HCT116 (cell line): ENCODE data around the gene LRRC4C. TPM values are rescaled to one million over a fixed set of nuclear protein-coding genes. Genes with fewer than 3 reads are reported as not detected.

ENCODE experiments used
- ATAC-seq: fragments of 200-7000 bp; cut with Tn5 transposase; 2 replicates; pipeline ENCODE4 v1.9.1; 2020; ENCODE audit warnings: mild to moderate bottlenecking, moderate library complexity
- BruUV-seq: library from RNA; stranded (reverse); fragments of 400-500 nt; replicated peaks from 2 replicates; lab custom pipeline; 2021; lab: Mats Ljungman, UMichigan
- CTCF ChIA-PET: fragments of 300-600 bp; sonication (Branson Sonifier 250); formaldehyde crosslinking; loops from one replicate; lab custom pipeline; 2021; ENCODE audit warnings: antibody characterized with exemption; lab: Charles Lee
- POLR2A ChIA-PET: fragments of 300-600, 350-600 bp; sonication (Branson Sonifier 250); formaldehyde crosslinking; loops from one replicate; lab custom pipeline; 2021; ENCODE audit warnings: antibody characterized with exemption; lab: Charles Lee
- RAD21 ChIA-PET, 2 experiments: fragments of 300-600 bp; sonication (Branson Sonifier 250); formaldehyde crosslinking; loops; one replicate each; lab custom pipeline; 2023; ENCODE audit warnings: low total read pairs in 2 of 2; ENCODE audit not compliant: uncharacterized antibody in 2 of 2, unreplicated experiment in 2 of 2, low non-redundant PET in 1 of 2; lab: Charles Lee
- DNase-seq: peaks from one replicate; pipeline ENCODE4 v3.0.0-alpha.2; 2010; ENCODE audit warnings: low read depth, low spot score
- H2AFZ ChIP-seq: fragments of 200-600 bp; shearing (Covaris generic), sonication (generic); 2 replicates; pipeline ENCODE4 v1.6.1; 2017; ENCODE audit warnings: low read depth, mixed run types, mixed read lengths, antibody characterized with exemption, low read length; ENCODE audit not compliant: poor library complexity, severe bottlenecking
- H3K27ac ChIP-seq: 2 replicates; pipeline ENCODE4 v1.5.1; 2012; ENCODE audit warnings: low read depth, low read length
- H3K27me3 ChIP-seq: fragments of 200-600 bp; sonication (generic); 2 replicates; pipeline ENCODE4 v1.6.1; 2016; ENCODE audit warnings: mixed run types, low read length, mixed read lengths; ENCODE audit not compliant: insufficient read depth
- H3K36me3 ChIP-seq, 2 experiments: fragments of 200-500 bp in 1 of 2; fragments of 200-600 bp in 1 of 2; sonication (Bioruptor generic) in 1 of 2; sonication (generic) in 1 of 2; 2 replicates each; pipeline versions ENCODE4 v1.5.1 to v1.6.1; 2014 to 2016; ENCODE audit warnings: low read length in 2 of 2, inconsistent platforms in 1 of 2, mixed read lengths in 1 of 2, mixed run types in 1 of 2; ENCODE audit not compliant: insufficient read depth in 2 of 2, control insufficient read depth in 1 of 2
- H3K4me1 ChIP-seq, 2 experiments: fragments of 200-600 bp in 1 of 2; sonication (generic) in 1 of 2; 2 replicates each; pipeline versions ENCODE4 v1.5.1 to v1.6.1; 2012 to 2017; ENCODE audit warnings: low read length in 2 of 2, inconsistent platforms in 1 of 2, mild to moderate bottlenecking in 1 of 2, mixed read lengths in 1 of 2, mixed run types in 1 of 2, moderate library complexity in 1 of 2; ENCODE audit not compliant: insufficient read depth in 2 of 2, control insufficient read depth in 1 of 2
- H3K4me2 ChIP-seq: fragments of 200-600 bp; sonication (generic); 2 replicates; pipeline ENCODE4 v1.6.1; 2017; ENCODE audit warnings: mixed run types, low read length, mixed read lengths
- H3K4me3 ChIP-seq, 2 experiments: fragments of 200-600 bp in 1 of 2; sonication (generic) in 1 of 2; replicated peaks in 1 of 2; 2 replicates each; pipeline ENCODE4 v1.5.1; 2011 to 2016; ENCODE audit warnings: low read length in 2 of 2, control low read depth in 1 of 2, low read depth in 1 of 2, mild to moderate bottlenecking in 1 of 2, mixed read lengths in 1 of 2, mixed run types in 1 of 2
- H3K79me2 ChIP-seq: fragments of 200-600 bp; sonication (generic); 2 replicates; pipeline ENCODE4 v1.6.1; 2017; ENCODE audit warnings: mild to moderate bottlenecking, mixed run types, low read length, moderate library complexity, mixed read lengths; ENCODE audit not compliant: insufficient read depth
- H3K9ac ChIP-seq: fragments of 200-600 bp; sonication (generic); 2 replicates; pipeline ENCODE4 v1.6.1; 2016; ENCODE audit warnings: low read length, mixed read lengths
- H3K9me2 ChIP-seq: fragments of 200-600 bp; sonication (generic), shearing (Covaris generic); 2 replicates; pipeline ENCODE4 v1.6.1; 2017; ENCODE audit warnings: mixed run types, mild to moderate bottlenecking, moderate library complexity; ENCODE audit not compliant: insufficient read depth
- H3K9me3 ChIP-seq, 2 experiments: fragments of 200-500 bp in 1 of 2; fragments of 200-600 bp in 1 of 2; sonication (Bioruptor generic) in 1 of 2; sonication (generic) in 1 of 2; 2 replicates each; pipeline ENCODE4 v1.6.1; 2014 to 2017; ENCODE audit warnings: low read length in 2 of 2, mixed read lengths in 2 of 2, inconsistent platforms in 1 of 2, low read depth in 1 of 2, mild to moderate bottlenecking in 1 of 2, mixed run types in 1 of 2, moderate library complexity in 1 of 2; ENCODE audit not compliant: control insufficient read depth in 1 of 2, insufficient read depth in 1 of 2
- H4K20me1 ChIP-seq: fragments of 200-600 bp; sonication (generic), shearing (Covaris generic); 2 replicates; pipeline ENCODE4 v1.6.1; 2017; ENCODE audit warnings: mixed run types, mild to moderate bottlenecking, moderate library complexity; ENCODE audit not compliant: insufficient read depth
- ELF1 ChIP-seq: IDR thresholded peaks from 2 replicates; pipeline ENCODE4 v1.6.1; 2012; ENCODE audit warnings: low read depth, borderline replicate concordance
- JUND ChIP-seq: IDR thresholded peaks from 2 replicates; pipeline ENCODE4 v1.6.1; 2012
- POLR2A ChIP-seq: IDR thresholded peaks from 2 replicates; pipeline ENCODE4 v1.7.0; 2011; ENCODE audit warnings: borderline replicate concordance; ENCODE audit not compliant: insufficient read depth, insufficient read length; ENCODE audit errors: extremely low read depth
- POLR2AphosphoS5 ChIP-seq: IDR thresholded peaks from 2 replicates; pipeline ENCODE4 v1.6.1; 2011; ENCODE audit warnings: mild to moderate bottlenecking, low read depth, low read length, moderate library complexity
- SIN3A ChIP-seq: IDR thresholded peaks from 2 replicates; pipeline ENCODE4 v1.6.1; 2012; ENCODE audit warnings: low read depth
- SP1 ChIP-seq: IDR thresholded peaks from 2 replicates; pipeline ENCODE4 v1.6.1; 2012; ENCODE audit warnings: low read depth
- ZFX ChIP-seq: fragments of 450-650 bp; IDR thresholded peaks from 2 replicates; pipeline ENCODE4 v1.6.1; 2017
- intact Hi-C: fragments of 100-400 bp; cut with micrococcal nuclease; formaldehyde crosslinking; loops from 2 replicates; pipeline ENCODE4 v1.10.0; 2022
- total RNA-seq: library from RNA; stranded (reverse); gene quantifications from one replicate; pipeline ENCODE4 v1.2.1, GENCODE V29; 2021; ENCODE audit not compliant: unreplicated experiment
- TF ChIP-seq, protein P1 (sequence below): IDR thresholded peaks from 2 replicates; pipeline ENCODE4 v1.6.1; 2011; ENCODE audit warnings: mild to moderate bottlenecking, low read length, moderate library complexity; ENCODE audit not compliant: insufficient replicate concordance; ENCODE audit errors: extremely low read depth
- TF ChIP-seq, protein P2 (sequence below): IDR thresholded peaks from 2 replicates; pipeline ENCODE4 v1.6.1; 2012

LRRC4C gene
- total RNA-seq, 1 experiment from 2014 or later = not detected

DNA sequence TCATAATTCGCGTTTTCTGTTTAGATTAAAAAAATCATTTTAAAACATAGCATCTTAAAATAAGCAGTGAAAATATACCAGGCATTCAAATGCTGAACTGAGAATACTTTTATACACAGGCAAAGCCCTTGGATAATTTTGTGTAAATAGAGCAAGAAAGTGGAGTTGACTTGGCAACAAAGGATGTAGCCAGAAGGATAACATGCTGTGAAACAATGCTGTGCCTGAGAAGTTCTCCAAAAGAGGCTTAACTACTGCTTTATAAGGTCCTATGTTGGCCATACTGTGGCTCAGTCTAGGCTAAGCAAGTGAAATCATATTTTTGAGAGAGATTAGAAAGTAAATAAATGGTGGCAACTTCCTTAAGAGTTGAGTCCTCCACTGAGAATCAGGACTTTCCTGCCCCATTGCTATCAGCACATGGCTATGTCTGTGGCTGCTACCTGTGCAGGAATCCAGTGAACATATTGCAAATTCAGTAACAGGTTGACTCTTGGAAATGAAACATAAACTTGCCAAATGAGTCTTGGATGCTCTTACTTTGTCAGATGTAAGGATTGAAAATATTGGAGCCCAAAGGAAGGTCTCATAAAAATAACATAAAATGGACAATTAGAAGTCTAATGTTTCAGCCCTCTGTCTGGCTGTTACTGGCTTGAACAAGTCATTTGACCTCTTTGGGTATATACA, 448.9 kb downstream of the LRRC4C start:
- no peak overlapping the region for H3K4me2 ChIP-seq
- CTCF ChIA-PET = no interaction called here
- BruUV-seq = no TSS peak
- H2AFZ ChIP-seq = no peak overlapping the region
- H3K9ac ChIP-seq = no peak overlapping the region
- H3K9me2 ChIP-seq = no peaks in the 10 kb centered on the region
- no peak overlapping the region for H3K4me3 ChIP-seq
- no peaks in the 10 kb centered on the region for H3K36me3 ChIP-seq
- peaks cover 14 to 29% of the 10 kb centered on the region in 2 experiments; a peak in 2 of 4 replicates for H3K9me3 ChIP-seq
- no peak overlapping the region for H3K27ac ChIP-seq
- TF ChIP-seq POLR2A = no peak
- TF ChIP-seq POLR2AphosphoS5 = no peak
- TF ChIP-seq, protein P1, sequence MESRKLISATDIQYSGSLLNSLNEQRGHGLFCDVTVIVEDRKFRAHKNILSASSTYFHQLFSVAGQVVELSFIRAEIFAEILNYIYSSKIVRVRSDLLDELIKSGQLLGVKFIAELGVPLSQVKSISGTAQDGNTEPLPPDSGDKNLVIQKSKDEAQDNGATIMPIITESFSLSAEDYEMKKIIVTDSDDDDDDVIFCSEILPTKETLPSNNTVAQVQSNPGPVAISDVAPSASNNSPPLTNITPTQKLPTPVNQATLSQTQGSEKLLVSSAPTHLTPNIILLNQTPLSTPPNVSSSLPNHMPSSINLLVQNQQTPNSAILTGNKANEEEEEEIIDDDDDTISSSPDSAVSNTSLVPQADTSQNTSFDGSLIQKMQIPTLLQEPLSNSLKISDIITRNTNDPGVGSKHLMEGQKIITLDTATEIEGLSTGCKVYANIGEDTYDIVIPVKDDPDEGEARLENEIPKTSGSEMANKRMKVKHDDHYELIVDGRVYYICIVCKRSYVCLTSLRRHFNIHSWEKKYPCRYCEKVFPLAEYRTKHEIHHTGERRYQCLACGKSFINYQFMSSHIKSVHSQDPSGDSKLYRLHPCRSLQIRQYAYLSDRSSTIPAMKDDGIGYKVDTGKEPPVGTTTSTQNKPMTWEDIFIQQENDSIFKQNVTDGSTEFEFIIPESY = no peak
- TF ChIP-seq SP1 = no peak
- TF ChIP-seq SIN3A = no peak
- ATAC-seq (no peak), DNase-seq (no peak)
- intact Hi-C loops = no loop called here
- no peaks in the 10 kb centered on the region for H4K20me1 ChIP-seq
- H3K27me3 ChIP-seq = no peaks in the 10 kb centered on the region
- POLR2A ChIA-PET = no interaction called here
- no peaks in the 10 kb centered on the region for H3K79me2 ChIP-seq
- no peaks in the 10 kb centered on the region for H3K4me1 ChIP-seq
- RAD21 ChIA-PET = no interaction called here

DNA sequence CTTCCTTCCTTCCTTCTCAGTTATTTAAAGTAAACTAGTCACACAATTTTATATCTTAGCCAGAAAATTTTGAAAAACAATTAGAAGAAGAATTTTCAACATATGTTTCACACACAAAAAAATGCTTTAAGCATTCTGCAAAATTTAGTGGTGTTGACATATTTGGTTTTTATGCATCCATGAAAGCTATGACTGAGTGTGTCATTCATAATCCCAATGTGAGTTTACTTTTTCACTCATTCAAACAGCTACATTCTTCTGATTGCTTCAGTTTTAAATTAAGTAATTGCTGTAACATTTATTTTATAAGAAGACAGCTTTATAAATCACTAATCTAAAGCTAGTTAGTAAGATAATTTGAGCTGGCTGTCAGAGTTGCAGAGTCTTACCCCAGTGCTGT, 453.5 kb downstream of the LRRC4C start:
- CTCF ChIA-PET = interaction anchor here (0.5 kb wide), 1 partner anchor 509 kb away, joined by 3 read pairs; no protein-coding TSS in a partner anchor
- intact Hi-C loops = no loop called here

More for the DNA sequence above, 453.5 kb downstream of the LRRC4C start:
- ChIA-PET POLR2A (no interaction called here), RAD21 (no interaction called here)
- TF ChIP-seq, protein P1 = no peak
- TF ChIP-seq, protein P2, sequence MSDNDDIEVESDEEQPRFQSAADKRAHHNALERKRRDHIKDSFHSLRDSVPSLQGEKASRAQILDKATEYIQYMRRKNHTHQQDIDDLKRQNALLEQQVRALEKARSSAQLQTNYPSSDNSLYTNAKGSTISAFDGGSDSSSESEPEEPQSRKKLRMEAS = no peak
- TF ChIP-seq JUND (no peak), ZFX (no peak), ELF1 (no peak)
- Histone ChIP-seq H3K4me3 (no peak overlapping the region), H3K4me2 (no peak overlapping the region), H3K79me2 (no peaks in the 10 kb centered on the region), H4K20me1 (no peaks in the 10 kb centered on the region), H3K27ac (no peak overlapping the region), H3K27me3 (no peaks in the 10 kb centered on the region), H3K9me3 (peaks cover 20 to 41% of the 10 kb centered on the region in 2 experiments; a peak in 2 of 4 replicates), H3K4me1 (no peaks in the 10 kb centered on the region), H3K36me3 (no peaks in the 10 kb centered on the region), H3K9ac (no peak overlapping the region), H2AFZ (no peak overlapping the region), H3K9me2 (no peaks in the 10 kb centered on the region)
- ATAC-seq = no peak
- no peak for DNase-seq
- no TSS peak for BruUV-seq
